Measurements from ENCODE around the gene IFNE.
"Not testable (repeated sequence)": the region's sequence is repeated elsewhere in the genome, so short reads cannot be mapped to it uniquely, and the experiment has no call there.

Gene IFNE

DNA sequence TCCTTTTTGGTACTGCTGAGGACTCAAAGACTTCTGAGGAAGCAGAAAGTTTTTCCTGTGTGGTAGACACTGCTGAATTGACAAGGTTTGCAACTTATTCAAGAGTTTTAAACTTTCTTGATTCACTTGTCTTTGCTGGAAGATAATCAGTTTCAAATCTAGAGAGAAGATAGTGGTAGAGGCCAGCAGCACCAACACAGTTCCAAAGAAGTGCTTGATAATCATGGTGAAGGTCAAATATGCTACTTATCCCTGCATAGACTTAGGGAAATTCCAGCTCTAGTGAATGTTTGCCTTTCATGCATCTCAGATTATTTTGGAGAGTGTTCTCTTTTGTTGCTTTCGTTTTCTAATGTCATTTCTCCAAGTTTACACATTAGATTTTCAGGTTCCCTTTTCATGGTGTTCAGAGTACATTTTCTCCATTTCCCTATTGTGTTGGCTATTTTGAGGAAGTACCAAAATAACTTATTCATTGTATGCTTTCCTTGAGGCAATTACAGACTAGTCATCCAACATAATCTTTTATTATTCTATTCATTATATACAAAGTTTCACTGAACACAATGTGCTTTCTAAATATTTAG is 550 bp downstream of the IFNE start:
- DNase-seq, result no peak

- DNase-seq, result no peak
Measured at GRCh38 chr9:21479152-21479702, 2.9 kb downstream of the IFNE start.

DNA sequence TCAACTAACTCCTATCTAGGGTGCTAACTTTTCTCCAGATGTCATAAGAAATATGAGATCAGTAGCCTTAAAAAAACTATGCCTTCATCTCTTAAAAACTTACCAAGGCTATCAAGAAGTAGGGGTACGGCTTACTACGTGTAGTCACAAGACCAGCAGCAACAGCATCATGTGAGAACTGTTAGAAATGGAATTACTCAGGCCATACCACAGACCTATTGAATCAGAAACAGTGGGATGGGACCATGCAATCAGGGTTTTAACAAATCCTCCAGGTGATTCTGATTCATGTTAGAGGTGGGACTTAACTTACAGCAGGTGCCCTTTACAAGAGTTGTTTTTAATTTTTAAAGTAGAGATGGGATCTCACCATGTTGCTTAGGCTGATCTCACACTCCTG is 4.6 kb downstream of the IFNE start:
- DNase-seq, result no peak

- no peak for DNase-seq
Measured at GRCh38 chr9:21473236-21473635, 8.9 kb downstream of the IFNE start.

DNA sequence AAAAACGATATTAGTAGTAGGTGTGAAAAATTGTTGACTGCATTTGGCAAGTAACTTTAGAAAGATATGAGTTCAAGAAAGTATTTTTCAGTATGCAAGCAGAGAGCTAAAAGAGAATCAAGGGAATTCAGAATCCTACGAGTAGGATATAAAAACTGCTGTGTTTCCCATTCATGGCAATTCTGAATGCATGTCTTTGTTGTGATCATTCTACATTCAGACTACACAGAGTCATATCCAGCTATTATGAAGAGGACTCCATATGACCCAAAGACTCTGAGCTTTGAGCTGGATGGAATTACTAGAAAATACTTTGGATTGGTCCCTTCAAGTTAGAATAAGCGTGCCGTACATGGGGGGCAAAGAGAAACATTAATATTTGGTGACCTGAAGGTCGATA is 12.0 kb downstream of the IFNE start:
- no peak for DNase-seq

DNA sequence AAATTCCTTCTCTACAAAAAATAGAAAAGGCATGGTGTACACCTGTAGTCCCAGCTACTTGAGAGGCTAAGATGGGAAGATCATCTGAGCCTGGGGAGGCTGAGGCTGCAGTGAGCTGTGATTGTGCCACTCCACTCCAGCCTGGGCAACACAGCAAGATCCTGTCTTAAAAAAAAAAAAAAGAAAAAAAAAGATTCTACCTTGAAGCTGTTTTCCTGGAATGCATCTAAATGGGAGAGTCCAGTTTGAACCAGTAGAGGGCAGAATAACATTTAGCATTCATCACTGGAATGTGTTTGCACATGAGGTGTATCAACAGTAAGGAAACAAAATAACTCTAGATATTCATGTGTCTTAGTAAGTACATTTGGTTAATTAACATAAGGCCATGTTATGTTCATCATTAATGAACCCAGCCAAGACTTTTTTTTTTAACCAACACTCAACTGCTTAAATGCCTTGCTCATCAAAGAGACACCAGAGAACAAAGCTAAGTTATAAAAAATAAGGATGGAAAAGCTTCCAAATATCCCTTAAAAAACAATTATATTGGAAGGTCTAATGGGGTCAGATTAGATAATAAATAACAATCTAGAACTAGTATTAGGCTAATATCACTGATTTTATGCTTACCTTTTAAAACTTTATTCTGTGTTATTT is 16.1 kb downstream of the IFNE start:
- DNase-seq, result no peak

DNA sequence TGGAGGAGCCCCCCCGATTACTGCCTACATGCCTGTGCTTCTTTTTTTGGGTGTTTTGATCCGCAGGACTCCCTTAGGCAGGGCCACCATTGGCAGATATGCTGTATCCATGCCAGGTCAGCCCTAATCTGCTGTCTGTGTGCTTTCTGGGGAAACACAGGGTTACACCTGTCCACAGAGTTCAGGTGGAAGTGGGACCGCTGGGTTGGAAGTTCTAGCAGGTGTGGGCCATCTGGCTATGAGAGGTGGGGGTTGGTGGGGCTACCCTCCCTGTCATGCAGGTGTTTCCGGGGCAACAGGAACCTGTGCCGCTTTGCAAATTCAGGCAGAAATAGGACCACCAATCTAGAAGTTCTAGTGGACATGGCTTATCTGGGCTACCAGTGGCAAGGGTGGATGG is 17.0 kb downstream of the IFNE start:
- no peak for DNase-seq

DNA sequence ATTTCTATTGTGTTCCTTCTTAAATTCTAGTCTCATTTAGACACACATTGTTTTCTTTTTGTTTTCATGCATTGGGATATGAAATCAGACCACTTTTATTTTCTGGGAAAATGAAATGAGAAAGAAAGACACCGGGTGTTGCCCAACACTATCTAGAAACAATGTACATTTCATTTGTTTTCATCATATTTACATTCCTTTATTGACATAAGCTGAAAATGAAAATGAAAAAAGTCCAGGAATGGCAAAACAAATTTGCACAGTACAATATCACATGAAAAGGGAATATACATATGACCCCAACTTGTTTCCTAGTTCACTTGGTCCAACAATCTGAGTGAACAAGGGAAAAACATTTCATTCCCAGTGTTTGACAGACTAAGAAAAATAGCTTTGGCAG is 20.7 kb downstream of the IFNE start:
- DNase-seq, result no peak

DNA sequence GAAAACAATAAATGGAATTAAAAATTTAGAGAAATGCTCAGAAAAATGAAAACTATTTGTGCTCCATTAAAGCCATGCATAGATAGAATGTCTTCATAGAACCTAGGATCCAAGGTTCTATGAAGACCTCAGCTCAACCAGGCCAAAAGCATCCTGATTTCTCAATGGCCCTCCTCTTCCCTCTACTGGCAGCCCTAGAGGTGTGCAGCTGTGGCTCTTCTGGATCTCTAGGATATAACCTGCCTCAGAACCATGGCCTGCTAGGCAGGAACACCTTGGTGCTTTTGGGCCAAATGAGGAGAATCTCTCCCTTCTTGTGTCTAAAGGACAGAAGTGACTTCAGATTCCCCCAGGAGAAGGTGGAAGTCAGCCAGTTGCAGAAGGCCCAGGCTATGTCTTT is 26.8 kb downstream of the IFNE start:
- no peak for DNase-seq

DNA sequence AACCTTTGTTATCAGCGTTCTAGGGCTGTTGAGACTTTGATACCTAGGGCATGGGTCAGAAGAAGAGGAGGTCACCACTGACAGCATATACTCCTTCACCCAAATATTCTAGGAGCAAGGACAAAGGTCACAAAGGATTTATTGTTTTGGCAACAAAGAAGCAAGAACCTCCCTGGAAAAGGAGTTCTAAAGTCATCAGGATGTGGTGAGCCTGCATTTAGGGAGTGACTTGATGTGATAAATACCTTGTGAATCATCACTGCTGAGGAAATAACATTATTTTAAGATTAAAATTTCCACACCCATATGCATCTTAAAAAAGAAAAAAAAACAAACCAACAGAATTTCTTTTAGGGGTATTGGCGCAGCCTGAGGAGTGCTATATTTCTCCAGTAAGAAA is 28.0 kb downstream of the IFNE start:
- DNase-seq, result no peak

DNA sequence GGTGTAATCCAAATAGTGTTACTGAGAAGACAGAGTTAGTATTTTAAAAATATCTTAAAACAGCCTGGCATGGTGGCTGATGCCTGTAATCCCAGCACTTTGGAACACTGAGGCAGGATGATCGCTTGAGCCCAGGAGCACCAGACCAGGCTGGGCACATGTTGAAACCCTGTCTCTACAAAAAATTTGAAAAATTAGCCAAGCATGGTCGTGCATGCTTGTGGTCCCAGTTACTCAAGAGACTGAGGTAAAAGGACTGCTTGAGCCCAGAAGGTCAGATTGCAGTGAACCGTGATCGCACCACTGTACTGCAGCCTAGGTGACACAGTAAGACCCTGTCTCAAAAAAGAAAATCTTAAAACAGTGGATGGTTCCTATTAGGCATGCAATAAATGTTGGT is 29.4 kb downstream of the IFNE start:
- no peak for DNase-seq

DNA sequence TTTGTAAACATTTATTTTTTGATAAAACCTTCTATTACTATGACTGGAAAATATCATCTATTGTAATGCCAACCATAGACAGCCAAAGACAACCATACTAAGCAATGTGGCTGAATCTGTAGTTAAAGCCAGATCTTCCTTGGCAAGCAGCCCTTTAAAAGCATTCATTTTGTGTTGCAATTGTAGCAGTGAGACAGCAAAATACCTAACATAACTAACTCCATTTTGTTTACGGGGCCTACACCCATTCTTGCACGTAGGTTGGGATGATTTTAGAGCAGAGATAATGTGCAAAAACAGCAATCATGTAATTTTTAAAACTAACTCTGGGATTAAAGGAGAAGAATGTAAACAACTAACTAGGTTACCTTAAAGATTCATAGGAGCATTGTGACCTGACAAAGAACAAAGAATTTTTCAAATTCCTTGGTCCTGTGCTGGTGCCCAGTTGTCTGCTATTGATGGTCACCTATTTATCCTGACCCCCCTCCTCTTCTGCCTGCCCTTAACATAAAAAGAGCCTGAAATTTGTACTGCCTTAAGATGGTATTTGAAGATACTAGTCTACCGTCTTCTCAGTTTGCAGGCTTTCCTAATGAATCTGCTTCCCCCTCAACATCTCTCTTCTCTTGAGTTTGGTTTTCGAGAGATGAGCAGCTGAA is 31.2 kb downstream of the IFNE start:
- DNase-seq, result no peak

DNA sequence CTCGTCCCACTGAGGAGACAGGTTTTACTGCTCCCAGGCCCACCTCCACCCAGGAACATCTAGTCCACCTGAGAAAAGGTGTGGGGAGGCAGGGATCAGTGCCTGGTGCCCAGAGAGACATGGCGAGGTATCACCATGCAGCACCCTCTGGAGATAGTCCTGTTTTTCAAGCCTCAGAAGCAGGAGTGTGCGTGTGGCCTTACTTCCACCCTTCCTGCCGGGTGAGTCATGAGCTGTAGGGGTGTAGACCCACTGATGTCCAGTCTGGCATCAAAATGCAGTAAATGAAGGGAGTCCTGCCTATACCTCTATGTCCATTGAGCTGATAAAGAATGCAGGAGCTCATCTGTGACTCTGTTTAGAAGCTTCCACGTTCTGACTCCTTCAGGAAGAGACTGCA is 32.8 kb downstream of the IFNE start:
- not testable (repeated sequence) for DNase-seq

DNA sequence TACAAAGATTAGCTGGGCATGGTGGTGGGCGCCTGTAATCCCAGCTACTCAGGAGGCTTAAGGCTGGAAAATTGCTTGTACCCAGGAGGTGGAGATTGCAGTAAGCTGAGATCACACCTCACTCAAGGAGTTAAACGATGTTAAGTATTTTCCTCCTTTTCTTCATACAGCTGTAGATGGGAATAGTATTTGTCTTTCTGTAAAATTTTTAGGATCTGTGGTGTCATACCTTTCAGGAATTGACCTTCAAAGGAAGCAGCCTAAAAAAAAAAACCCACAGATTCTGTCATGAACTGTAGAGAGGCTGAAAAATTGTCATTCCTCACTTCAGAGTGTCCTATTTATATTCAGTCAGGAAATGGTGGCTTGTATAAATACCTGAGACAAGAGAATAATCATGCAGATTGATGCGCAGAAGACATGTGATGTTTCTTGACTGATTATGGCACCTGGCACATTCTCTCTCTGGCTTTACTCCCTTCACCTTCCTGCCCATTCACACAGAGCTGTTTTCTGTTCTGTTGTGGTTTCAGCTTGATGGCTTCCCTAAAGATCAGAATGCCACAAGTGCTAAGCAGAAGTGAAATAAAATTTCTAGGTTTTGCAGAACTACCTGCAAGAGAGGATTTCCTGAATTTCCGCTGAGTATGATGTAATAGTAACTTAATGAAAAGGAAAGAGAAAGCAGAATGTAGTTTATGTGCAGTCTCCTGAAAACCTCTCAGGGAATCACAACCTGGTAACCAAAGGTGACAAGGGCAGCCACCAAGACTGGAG is 38.1 kb downstream of the IFNE start:
- DNase-seq, result no peak

DNA sequence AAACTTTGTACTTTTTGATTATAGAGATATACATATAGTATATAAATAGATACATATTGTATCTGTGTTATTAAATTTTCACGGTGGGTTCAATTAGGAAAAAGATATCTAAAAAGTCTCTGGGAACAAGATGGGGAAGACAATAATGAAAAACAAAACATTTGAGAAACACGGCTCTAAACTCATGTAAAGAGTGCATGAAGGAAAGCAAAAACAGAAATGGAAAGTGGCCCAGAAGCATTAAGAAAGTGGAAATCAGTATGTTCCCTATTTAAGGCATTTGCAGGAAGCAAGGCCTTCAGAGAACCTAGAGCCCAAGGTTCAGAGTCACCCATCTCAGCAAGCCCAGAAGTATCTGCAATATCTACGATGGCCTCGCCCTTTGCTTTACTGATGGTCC is 42.0 kb downstream of the IFNE start, which contains the start of gene IFNA1:
TSS of gene IFNA1 (plus strand) at position 301 of the 400 bp plus-strand sequence. CDS start at position 370, 69 bp downstream.
- no peak for DNase-seq

DNA sequence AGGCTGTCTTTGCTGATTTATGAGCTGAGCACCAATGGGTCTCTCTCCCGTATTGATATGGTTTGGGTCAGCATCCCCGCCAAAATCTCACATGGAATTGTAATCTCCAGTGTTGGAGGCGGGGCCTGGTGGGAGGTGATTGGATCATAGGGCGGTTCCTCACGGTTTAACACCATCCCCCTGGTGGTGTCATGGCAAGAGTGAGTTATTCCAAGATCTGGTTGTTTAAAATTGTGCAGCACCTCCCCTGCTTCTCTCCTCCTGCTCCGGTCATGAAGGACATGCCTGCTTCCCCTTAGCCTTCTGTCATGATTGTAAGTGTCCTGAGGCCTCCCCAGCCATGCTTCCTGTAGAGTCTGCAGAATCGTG is 47.1 kb downstream of the IFNE start:
- DNase-seq, result not testable (repeated sequence)

GRCh38 chr9:21434202-21435014 is 47.7 kb downstream of the IFNE start:
- DNase-seq, result no peak

- no peak for DNase-seq
Measured at GRCh38 chr9:21432672-21433425, 49.3 kb downstream of the IFNE start.

All from NCI-H1436 treated with DMSO at 0.1 percent for 48 hours (cell line).